ENCODE results near the gene MAPKAPK2.

Gene MAPKAPK2

DNA sequence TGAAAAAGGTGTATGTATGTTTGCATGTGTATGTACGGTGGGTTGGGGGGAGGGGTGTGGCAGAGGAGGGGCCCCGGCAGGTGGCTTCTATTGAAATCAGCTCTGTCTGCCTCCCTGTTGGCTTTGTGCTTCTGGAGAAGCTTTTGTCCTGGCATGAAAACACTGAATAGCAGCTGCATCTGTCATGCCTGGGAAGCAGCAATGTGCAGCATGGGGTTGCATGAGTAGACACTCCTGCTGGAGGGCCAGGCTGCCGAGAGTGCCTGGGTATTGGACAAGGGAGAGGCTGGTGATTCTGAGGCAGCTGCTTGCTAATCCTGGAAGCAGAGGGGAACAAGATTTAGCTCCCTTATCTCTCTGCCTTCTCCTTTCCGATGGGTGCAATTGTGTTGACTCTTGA lies 20.5 kb downstream of the MAPKAPK2 start:
- H3K36me3 ChIP-seq (ENCODE audit: insufficient read depth) = no peaks in the 10 kb centered on the region
- no peaks in the 10 kb centered on the region; the same call in 1 of the 2 replicates for H4K20me1 ChIP-seq (ENCODE audit: insufficient read depth)
- no peak overlapping the region for H3K9ac ChIP-seq
- H3K27me3 ChIP-seq (ENCODE audit: insufficient read depth, low read depth) = no peaks in the 10 kb centered on the region; the same call in 1 of the 2 replicates
- H3K4me2 ChIP-seq = peak overlapping the region; percentile 7; the same call in 1 of the 2 replicates
- TF ChIP-seq, protein P1, sequence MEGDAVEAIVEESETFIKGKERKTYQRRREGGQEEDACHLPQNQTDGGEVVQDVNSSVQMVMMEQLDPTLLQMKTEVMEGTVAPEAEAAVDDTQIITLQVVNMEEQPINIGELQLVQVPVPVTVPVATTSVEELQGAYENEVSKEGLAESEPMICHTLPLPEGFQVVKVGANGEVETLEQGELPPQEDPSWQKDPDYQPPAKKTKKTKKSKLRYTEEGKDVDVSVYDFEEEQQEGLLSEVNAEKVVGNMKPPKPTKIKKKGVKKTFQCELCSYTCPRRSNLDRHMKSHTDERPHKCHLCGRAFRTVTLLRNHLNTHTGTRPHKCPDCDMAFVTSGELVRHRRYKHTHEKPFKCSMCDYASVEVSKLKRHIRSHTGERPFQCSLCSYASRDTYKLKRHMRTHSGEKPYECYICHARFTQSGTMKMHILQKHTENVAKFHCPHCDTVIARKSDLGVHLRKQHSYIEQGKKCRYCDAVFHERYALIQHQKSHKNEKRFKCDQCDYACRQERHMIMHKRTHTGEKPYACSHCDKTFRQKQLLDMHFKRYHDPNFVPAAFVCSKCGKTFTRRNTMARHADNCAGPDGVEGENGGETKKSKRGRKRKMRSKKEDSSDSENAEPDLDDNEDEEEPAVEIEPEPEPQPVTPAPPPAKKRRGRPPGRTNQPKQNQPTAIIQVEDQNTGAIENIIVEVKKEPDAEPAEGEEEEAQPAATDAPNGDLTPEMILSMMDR (conservative IDR thresholded peaks at IDR 0.05; ENCODE audit: low read depth, low read length) = no peak
- H3K27ac ChIP-seq = no peak overlapping the region
- H2AFZ ChIP-seq (ENCODE audit: low read depth) = no peak overlapping the region
- no peak overlapping the region for H3K4me3 ChIP-seq (IDR thresholded peaks at IDR 0.05; ENCODE audit: insufficient read depth, low read depth, low read length)
- no peaks in the 10 kb centered on the region; the same call in 1 of the 2 replicates for H3K79me2 ChIP-seq (ENCODE audit: insufficient read depth, low read depth)
- H3K4me1 ChIP-seq (ENCODE audit: low read depth, poor library complexity, severe bottlenecking) = peaks cover 96% of the 10 kb centered on the region

DNA sequence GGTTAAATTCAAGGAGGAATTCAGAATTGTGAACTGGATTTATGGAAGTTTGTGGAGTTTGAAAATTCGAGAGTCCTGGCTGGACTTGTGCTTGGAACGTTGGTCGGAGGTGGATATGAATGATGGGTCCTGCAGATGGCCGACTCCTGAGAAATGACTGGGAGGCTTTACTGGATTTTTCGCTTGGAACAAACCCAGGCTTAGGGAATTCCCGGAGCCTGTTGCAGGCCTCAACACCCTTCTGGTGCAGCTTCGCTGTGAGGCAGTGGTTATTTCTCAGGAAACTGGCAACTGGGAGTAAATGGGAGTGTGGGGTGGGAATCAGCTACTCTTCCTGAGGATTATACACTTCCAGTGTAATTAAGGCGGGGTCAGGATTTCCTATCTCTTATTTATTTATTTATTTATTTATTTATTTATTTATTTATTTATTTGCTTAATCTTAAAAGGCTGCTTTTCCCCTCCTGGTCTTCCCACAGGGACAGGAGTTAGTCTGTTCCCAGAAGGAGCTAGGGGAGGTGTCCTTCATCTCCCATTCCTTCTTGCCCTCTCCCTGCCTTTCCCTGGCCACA lies 21.1 kb downstream of the MAPKAPK2 start:
- Histone ChIP-seq H3K4me2 (peak overlapping the region; percentile 7; the same call in 1 of the 2 replicates), H3K9ac (no peak overlapping the region), H3K27ac (no peak overlapping the region), H3K4me1 (ENCODE audit: low read depth, poor library complexity, severe bottlenecking) (peaks cover 96% of the 10 kb centered on the region), H3K4me3 (IDR thresholded peaks at IDR 0.05; ENCODE audit: insufficient read depth, low read depth, low read length) (no peak overlapping the region), H3K36me3 (ENCODE audit: insufficient read depth) (no peaks in the 10 kb centered on the region), H4K20me1 (ENCODE audit: insufficient read depth) (no peaks in the 10 kb centered on the region; the same call in 1 of the 2 replicates), H3K27me3 (ENCODE audit: insufficient read depth, low read depth) (no peaks in the 10 kb centered on the region; the same call in 1 of the 2 replicates), H3K79me2 (ENCODE audit: insufficient read depth, low read depth) (no peaks in the 10 kb centered on the region; the same call in 1 of the 2 replicates), H2AFZ (ENCODE audit: low read depth) (no peak overlapping the region)
- TF ChIP-seq, protein P1 (conservative IDR thresholded peaks at IDR 0.05; ENCODE audit: low read depth, low read length) = no peak

DNA sequence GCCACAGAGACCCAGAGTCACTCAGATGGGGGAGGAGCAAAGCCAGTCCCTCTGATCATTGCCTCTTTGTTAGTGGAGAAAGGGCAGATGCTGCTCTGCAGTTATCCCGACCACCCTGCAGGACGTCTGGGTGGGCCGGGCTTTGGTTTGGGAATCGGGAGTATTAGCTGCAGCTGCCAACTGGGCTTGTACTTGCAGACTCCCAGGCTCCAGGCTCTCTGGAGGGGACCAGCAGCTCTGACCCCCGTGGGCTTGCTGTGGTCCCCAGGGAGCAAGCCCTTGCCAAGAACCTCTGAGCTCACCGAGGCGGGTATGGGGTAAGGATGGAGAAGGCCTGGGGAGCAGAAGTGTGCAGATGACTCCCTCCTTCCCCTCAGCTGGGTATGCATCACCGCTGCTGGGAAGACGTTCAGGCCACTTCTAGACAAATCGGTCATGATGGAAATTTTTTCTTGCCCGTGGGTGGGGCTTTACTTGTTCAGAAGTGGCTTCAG lies 21.6 kb downstream of the MAPKAPK2 start:
- Histone ChIP-seq H3K4me2 (no peak overlapping the region; the same call in 1 of the 2 replicates), H3K36me3 (ENCODE audit: insufficient read depth) (no peaks in the 10 kb centered on the region), H3K27me3 (ENCODE audit: insufficient read depth, low read depth) (no peaks in the 10 kb centered on the region; the same call in 1 of the 2 replicates), H2AFZ (ENCODE audit: low read depth) (no peak overlapping the region), H4K20me1 (ENCODE audit: insufficient read depth) (no peaks in the 10 kb centered on the region; the same call in 1 of the 2 replicates), H3K4me1 (ENCODE audit: low read depth, poor library complexity, severe bottlenecking) (peaks cover 96% of the 10 kb centered on the region), H3K79me2 (ENCODE audit: insufficient read depth, low read depth) (no peaks in the 10 kb centered on the region; the same call in 1 of the 2 replicates), H3K9ac (no peak overlapping the region), H3K4me3 (IDR thresholded peaks at IDR 0.05; ENCODE audit: insufficient read depth, low read depth, low read length) (no peak overlapping the region), H3K27ac (no peak overlapping the region)
- TF ChIP-seq, protein P1 (conservative IDR thresholded peaks at IDR 0.05; ENCODE audit: low read depth, low read length) = no peak

DNA sequence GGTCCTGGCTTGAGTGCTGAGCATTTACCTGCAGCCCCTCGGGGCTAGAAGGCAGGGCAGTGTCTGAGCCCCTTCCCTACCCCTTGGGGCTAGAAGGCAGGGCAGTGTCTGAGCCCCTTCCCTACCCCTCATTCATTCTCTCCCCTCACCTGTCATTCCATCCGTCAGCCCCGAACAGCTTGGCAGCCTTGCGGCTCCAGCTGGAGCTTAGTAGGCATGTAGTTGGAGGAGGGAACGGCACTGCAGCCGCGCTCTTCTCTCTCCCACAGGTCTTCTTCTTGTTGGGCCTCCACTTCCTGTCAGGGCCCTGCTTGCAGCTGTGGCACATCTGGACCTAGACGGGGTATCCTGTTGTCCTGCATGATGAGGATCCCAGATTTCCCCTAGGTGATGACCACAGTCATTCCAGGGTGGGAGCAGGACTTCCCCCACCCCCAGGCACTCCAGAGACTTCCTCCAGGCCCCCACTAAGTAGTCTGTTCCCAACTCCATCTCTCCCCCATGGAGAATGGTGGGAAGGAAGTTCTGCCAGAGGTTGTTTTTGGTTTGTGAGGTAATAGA lies 22.2 kb downstream of the MAPKAPK2 start:
- Histone ChIP-seq H3K4me2 (peak overlapping the region; percentile 53), H3K36me3 (ENCODE audit: insufficient read depth) (no peaks in the 10 kb centered on the region), H2AFZ (ENCODE audit: low read depth) (no peak overlapping the region), H3K27ac (no peak overlapping the region), H4K20me1 (ENCODE audit: insufficient read depth) (no peaks in the 10 kb centered on the region; the same call in 1 of the 2 replicates), H3K4me1 (ENCODE audit: low read depth, poor library complexity, severe bottlenecking) (peaks cover 98% of the 10 kb centered on the region), H3K27me3 (ENCODE audit: insufficient read depth, low read depth) (no peaks in the 10 kb centered on the region; the same call in 1 of the 2 replicates), H3K4me3 (IDR thresholded peaks at IDR 0.05; ENCODE audit: insufficient read depth, low read depth, low read length) (no peak overlapping the region), H3K9ac (no peak overlapping the region), H3K79me2 (ENCODE audit: insufficient read depth, low read depth) (no peaks in the 10 kb centered on the region; the same call in 1 of the 2 replicates)
- TF ChIP-seq, protein P1 (conservative IDR thresholded peaks at IDR 0.05; ENCODE audit: low read depth, low read length) = no peak

All from KMS-11 (cell line).